C4-2B (cell line): ENCODE measurements around the gene TYMP.

ENCODE experiments used
- ZFX ChIP-seq: fragments of 450-650 bp; IDR thresholded peaks from 2 replicates; pipeline ENCODE4 v1.6.1; 2017
- TF ChIP-seq, protein P1 (sequence below): fragments of 450-650 bp; conservative IDR thresholded peaks from 2 replicates; pipeline ENCODE4 v1.5.1; 2017; ENCODE audit warnings: mild to moderate bottlenecking

DNA sequence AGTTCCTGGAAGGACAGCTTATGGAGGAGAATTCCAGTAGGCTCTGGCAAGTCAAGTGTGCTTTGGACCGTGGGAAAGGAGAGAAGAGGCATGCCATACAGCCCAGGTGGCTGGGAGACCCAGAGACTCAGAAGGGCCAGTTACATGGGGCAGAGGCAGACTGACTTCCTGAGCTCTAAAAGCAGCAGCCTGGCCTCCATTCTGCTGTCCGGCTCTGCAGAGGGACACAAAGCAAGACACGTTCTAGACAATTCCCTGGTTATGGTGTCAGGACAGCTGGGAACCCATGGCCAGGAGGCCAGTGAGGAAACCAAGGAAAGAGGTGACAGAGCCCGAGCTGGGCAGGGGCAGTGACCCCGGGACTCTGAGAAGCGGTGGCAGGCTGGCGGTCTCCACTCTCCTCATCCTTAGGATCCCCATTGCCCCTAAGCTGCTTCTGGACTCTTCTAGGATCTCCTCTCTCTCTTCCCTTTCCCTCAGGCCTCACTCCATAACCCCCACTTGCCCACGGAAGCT lies 45.7 kb upstream of the TYMP start:
- TF ChIP-seq, protein P1, sequence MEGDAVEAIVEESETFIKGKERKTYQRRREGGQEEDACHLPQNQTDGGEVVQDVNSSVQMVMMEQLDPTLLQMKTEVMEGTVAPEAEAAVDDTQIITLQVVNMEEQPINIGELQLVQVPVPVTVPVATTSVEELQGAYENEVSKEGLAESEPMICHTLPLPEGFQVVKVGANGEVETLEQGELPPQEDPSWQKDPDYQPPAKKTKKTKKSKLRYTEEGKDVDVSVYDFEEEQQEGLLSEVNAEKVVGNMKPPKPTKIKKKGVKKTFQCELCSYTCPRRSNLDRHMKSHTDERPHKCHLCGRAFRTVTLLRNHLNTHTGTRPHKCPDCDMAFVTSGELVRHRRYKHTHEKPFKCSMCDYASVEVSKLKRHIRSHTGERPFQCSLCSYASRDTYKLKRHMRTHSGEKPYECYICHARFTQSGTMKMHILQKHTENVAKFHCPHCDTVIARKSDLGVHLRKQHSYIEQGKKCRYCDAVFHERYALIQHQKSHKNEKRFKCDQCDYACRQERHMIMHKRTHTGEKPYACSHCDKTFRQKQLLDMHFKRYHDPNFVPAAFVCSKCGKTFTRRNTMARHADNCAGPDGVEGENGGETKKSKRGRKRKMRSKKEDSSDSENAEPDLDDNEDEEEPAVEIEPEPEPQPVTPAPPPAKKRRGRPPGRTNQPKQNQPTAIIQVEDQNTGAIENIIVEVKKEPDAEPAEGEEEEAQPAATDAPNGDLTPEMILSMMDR: no peak
- TF ChIP-seq ZFX: no peak
